ENCODE results near the gene TXN2. TPM values are rescaled to one million over a fixed set of nuclear protein-coding genes. Genes with fewer than 3 reads are reported as not detected.

The TXN2 gene
- total and polyA plus RNA-seq, 2 experiments from 2014 or later = 23.0 to 50.3 TPM

DNA sequence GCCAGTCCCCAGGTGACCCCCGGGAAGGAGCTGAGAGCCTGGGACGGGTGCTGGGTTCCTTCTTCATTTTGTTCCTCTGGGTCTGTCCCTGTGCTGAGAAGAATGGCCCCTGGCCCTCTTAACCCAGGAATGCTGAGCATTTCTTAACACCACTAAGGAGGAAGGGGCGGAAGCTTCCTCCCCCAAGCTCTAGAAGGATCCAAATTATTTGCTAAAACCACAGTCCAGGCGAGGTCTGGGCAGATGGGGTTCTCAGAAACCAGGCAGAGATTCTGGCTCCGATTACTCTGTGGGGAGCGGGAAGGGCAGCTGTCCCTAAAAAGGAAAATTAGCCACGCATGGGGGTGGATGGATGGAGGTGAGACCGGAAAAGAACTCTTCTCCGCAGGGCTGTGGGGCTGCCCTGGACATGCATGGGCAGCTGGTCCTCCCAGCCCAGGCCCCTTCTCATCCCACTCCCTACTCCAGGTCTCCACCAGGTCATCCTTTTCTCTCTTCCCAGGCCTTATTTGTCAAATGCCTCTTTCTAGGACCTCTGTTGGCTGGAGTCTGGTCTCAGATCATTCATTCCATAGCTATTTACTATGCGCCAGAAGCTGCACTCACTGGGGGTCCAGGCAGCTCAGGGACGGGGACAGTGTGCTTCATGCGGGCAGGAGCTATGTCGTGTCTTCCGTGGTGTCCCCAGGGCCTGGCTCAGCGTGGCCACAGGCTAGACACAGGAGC is 48.7 kb downstream of the TXN2 start:
- no peak overlapping the region for H3K4me3 ChIP-seq
- no peak for TF ChIP-seq STAT1 (IDR thresholded peaks at IDR 0.05; ENCODE audit: unreplicated experiment)
- TF ChIP-seq, protein P1, sequence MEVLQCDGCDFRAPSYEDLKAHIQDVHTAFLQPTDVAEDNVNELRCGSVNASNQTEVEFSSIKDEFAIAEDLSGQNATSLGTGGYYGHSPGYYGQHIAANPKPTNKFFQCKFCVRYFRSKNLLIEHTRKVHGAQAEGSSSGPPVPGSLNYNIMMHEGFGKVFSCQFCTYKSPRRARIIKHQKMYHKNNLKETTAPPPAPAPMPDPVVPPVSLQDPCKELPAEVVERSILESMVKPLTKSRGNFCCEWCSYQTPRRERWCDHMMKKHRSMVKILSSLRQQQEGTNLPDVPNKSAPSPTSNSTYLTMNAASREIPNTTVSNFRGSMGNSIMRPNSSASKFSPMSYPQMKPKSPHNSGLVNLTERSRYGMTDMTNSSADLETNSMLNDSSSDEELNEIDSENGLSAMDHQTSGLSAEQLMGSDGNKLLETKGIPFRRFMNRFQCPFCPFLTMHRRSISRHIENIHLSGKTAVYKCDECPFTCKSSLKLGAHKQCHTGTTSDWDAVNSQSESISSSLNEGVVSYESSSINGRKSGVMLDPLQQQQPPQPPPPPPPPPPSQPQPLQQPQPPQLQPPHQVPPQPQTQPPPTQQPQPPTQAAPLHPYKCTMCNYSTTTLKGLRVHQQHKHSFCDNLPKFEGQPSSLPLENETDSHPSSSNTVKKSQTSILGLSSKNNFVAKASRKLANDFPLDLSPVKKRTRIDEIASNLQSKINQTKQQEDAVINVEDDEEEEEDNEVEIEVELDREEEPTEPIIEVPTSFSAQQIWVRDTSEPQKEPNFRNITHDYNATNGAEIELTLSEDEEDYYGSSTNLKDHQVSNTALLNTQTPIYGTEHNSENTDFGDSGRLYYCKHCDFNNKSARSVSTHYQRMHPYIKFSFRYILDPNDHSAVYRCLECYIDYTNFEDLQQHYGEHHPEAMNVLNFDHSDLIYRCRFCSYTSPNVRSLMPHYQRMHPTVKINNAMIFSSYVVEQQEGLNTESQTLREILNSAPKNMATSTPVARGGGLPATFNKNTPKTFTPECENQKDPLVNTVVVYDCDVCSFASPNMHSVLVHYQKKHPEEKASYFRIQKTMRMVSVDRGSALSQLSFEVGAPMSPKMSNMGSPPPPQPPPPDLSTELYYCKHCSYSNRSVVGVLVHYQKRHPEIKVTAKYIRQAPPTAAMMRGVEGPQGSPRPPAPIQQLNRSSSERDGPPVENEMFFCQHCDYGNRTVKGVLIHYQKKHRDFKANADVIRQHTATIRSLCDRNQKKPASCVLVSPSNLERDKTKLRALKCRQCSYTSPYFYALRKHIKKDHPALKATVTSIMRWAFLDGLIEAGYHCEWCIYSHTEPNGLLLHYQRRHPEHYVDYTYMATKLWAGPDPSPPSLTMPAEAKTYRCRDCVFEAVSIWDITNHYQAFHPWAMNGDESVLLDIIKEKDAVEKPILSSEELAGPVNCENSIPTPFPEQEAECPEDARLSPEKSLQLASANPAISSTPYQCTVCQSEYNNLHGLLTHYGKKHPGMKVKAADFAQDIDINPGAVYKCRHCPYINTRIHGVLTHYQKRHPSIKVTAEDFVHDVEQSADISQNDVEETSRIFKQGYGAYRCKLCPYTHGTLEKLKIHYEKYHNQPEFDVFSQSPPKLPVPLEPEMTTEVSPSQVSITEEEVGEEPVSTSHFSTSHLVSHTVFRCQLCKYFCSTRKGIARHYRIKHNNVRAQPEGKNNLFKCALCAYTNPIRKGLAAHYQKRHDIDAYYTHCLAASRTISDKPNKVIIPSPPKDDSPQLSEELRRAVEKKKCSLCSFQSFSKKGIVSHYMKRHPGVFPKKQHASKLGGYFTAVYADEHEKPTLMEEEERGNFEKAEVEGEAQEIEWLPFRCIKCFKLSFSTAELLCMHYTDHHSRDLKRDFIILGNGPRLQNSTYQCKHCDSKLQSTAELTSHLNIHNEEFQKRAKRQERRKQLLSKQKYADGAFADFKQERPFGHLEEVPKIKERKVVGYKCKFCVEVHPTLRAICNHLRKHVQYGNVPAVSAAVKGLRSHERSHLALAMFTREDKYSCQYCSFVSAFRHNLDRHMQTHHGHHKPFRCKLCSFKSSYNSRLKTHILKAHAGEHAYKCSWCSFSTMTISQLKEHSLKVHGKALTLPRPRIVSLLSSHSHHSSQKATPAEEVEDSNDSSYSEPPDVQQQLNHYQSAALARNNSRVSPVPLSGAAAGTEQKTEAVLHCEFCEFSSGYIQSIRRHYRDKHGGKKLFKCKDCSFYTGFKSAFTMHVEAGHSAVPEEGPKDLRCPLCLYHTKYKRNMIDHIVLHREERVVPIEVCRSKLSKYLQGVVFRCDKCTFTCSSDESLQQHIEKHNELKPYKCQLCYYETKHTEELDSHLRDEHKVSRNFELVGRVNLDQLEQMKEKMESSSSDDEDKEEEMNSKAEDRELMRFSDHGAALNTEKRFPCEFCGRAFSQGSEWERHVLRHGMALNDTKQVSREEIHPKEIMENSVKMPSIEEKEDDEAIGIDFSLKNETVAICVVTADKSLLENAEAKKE (CRISPR knock-in tag; IDR thresholded peaks at IDR 0.05) = no peak
- TF ChIP-seq, protein P2, sequence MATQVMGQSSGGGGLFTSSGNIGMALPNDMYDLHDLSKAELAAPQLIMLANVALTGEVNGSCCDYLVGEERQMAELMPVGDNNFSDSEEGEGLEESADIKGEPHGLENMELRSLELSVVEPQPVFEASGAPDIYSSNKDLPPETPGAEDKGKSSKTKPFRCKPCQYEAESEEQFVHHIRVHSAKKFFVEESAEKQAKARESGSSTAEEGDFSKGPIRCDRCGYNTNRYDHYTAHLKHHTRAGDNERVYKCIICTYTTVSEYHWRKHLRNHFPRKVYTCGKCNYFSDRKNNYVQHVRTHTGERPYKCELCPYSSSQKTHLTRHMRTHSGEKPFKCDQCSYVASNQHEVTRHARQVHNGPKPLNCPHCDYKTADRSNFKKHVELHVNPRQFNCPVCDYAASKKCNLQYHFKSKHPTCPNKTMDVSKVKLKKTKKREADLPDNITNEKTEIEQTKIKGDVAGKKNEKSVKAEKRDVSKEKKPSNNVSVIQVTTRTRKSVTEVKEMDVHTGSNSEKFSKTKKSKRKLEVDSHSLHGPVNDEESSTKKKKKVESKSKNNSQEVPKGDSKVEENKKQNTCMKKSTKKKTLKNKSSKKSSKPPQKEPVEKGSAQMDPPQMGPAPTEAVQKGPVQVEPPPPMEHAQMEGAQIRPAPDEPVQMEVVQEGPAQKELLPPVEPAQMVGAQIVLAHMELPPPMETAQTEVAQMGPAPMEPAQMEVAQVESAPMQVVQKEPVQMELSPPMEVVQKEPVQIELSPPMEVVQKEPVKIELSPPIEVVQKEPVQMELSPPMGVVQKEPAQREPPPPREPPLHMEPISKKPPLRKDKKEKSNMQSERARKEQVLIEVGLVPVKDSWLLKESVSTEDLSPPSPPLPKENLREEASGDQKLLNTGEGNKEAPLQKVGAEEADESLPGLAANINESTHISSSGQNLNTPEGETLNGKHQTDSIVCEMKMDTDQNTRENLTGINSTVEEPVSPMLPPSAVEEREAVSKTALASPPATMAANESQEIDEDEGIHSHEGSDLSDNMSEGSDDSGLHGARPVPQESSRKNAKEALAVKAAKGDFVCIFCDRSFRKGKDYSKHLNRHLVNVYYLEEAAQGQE (IDR thresholded peaks at IDR 0.05; ENCODE audit: unreplicated experiment) = no peak
- TF ChIP-seq JUNB (IDR thresholded peaks at IDR 0.05; ENCODE audit: unreplicated experiment) = no peak
- TF ChIP-seq ZNF114 (CRISPR knock-in tag; IDR thresholded peaks at IDR 0.05) = no peak
- TF ChIP-seq, protein P3, sequence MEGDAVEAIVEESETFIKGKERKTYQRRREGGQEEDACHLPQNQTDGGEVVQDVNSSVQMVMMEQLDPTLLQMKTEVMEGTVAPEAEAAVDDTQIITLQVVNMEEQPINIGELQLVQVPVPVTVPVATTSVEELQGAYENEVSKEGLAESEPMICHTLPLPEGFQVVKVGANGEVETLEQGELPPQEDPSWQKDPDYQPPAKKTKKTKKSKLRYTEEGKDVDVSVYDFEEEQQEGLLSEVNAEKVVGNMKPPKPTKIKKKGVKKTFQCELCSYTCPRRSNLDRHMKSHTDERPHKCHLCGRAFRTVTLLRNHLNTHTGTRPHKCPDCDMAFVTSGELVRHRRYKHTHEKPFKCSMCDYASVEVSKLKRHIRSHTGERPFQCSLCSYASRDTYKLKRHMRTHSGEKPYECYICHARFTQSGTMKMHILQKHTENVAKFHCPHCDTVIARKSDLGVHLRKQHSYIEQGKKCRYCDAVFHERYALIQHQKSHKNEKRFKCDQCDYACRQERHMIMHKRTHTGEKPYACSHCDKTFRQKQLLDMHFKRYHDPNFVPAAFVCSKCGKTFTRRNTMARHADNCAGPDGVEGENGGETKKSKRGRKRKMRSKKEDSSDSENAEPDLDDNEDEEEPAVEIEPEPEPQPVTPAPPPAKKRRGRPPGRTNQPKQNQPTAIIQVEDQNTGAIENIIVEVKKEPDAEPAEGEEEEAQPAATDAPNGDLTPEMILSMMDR (conservative IDR thresholded peaks at IDR 0.05; ENCODE audit: low read depth in 2 of 2) = no peak
- TF ChIP-seq CREB1 (CRISPR knock-in tag; IDR thresholded peaks at IDR 0.05; ENCODE audit: low read depth) = no peak
- TF ChIP-seq NANOG (IDR thresholded peaks at IDR 0.05; ENCODE audit: borderline replicate concordance) = no peak
- TF ChIP-seq ZNF331 (CRISPR knock-in tag; IDR thresholded peaks at IDR 0.05; ENCODE audit: low read depth) = no peak
- TF ChIP-seq, protein P4, sequence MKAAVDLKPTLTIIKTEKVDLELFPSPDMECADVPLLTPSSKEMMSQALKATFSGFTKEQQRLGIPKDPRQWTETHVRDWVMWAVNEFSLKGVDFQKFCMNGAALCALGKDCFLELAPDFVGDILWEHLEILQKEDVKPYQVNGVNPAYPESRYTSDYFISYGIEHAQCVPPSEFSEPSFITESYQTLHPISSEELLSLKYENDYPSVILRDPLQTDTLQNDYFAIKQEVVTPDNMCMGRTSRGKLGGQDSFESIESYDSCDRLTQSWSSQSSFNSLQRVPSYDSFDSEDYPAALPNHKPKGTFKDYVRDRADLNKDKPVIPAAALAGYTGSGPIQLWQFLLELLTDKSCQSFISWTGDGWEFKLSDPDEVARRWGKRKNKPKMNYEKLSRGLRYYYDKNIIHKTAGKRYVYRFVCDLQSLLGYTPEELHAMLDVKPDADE (IDR thresholded peaks at IDR 0.05) = no peak
- no peak for TF ChIP-seq POLR2AphosphoS5 (IDR thresholded peaks at IDR 0.05; ENCODE audit: low read depth)
- no peak for TF ChIP-seq EZH2phosphoT487 (IDR thresholded peaks at IDR 0.05; ENCODE audit: unreplicated experiment)
- no peak for TF ChIP-seq EZH2 (IDR thresholded peaks at IDR 0.05; ENCODE audit: low read depth, unreplicated experiment)
- peaks cover 30% of the 10 kb centered on the region; the same call in 1 of the 2 replicates for H3K4me1 ChIP-seq (ENCODE audit: insufficient read depth)
- H3K79me2 ChIP-seq (replicated peaks; ENCODE audit: insufficient read depth) = no peaks in the 10 kb centered on the region
- H3K4me3 Mint-ChIP-seq = no peak overlapping the region; the same call in 2 of the 3 replicates
- H3K4me2 ChIP-seq = peak overlapping the region; percentile 57
- H3K27ac Mint-ChIP-seq = no peak overlapping the region; the same call in 1 of the 2 replicates
- H4K20me1 ChIP-seq (replicated peaks; ENCODE audit: insufficient read depth) = no peaks in the 10 kb centered on the region
- peak overlapping the region; percentile 72; the same call in 1 of the 2 replicates for H3K27ac ChIP-seq (ENCODE audit: low read depth)
- H3K4me1 Mint-ChIP-seq = peaks cover 33% of the 10 kb centered on the region
- H3K36me3 ChIP-seq (ENCODE audit: insufficient read depth) = no peaks in the 10 kb centered on the region
- H3F3A ChIP-seq (replicated peaks; ENCODE audit: low read depth) = 0 out of 2 replicates have a peak, but pooled peaks cover 8% of the 10 kb centered on the region
- H3K27me3 ChIP-seq (ENCODE audit: insufficient read depth) = no peaks in the 10 kb centered on the region
- peak; percentile 12 for ATAC-seq
- peak; percentile 40 for DNase-seq (ENCODE audit: low spot score)
- H3K9me3 Mint-ChIP-seq = no peaks in the 10 kb centered on the region
- no peaks in the 10 kb centered on the region; the same call in 2 of the 3 replicates for H3K36me3 Mint-ChIP-seq (ENCODE audit: low read depth)
- peaks cover 21% of the 10 kb centered on the region for H3K27me3 Mint-ChIP-seq (ENCODE audit: insufficient read depth, low read depth, poor library complexity)
- H2AFZ ChIP-seq = peak overlapping the region; percentile 96
- no peaks in the 10 kb centered on the region for H3K9me2 ChIP-seq (ENCODE audit: insufficient read depth)

Data from GM23338 (cell line).